GM19468 (cell line): Measurements from ENCODE around the gene GNA12.

Experiments used
- ATAC-seq: cut with Tn5 transposase; IDR thresholded peaks from one replicate; pipeline ENCODE4 v1.9.1; 2021; ENCODE audit warnings: mild to moderate bottlenecking, moderate library complexity, moderate number of reproducible peaks; ENCODE audit not compliant: unreplicated experiment; ENCODE audit errors: extremely low read depth

Gene GNA12, protein sequence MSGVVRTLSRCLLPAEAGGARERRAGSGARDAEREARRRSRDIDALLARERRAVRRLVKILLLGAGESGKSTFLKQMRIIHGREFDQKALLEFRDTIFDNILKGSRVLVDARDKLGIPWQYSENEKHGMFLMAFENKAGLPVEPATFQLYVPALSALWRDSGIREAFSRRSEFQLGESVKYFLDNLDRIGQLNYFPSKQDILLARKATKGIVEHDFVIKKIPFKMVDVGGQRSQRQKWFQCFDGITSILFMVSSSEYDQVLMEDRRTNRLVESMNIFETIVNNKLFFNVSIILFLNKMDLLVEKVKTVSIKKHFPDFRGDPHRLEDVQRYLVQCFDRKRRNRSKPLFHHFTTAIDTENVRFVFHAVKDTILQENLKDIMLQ

GRCh38 chr7:2844153-2845033 lies at the start of gene GNA12:
Gene GNA12 (minus strand): TSS chr7:2844308. CDS start chr7:2844161, 147 bp downstream.
- peak; percentile 94 for ATAC-seq

- no peak for ATAC-seq
Measured at GRCh38 chr7:2893411-2893861, 49.3 kb upstream of the GNA12 start.

- no peak for ATAC-seq
Measured at GRCh38 chr7:2892549-2892948, 48.4 kb upstream of the GNA12 start.

DNA sequence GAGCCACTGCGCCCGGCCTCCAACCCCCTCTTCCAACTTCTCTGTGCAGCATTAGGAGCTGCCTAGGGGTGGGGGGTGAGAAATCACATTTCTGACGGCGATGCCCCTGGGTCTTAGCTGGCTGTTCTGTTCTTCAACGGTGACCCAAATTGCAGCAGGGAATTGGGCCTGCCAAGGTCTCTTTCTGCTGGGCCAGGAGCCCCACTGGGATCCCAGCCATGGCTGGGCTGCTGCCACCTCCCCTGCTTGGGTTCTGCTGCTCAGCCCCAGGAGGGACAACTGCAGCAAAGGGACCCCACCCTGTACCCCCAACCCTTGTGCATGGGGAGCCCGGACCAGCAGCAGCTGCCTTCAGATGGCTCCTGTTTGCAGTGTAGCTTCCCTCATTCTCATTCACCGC lies 43.7 kb upstream of the GNA12 start:
- ATAC-seq = no peak

DNA sequence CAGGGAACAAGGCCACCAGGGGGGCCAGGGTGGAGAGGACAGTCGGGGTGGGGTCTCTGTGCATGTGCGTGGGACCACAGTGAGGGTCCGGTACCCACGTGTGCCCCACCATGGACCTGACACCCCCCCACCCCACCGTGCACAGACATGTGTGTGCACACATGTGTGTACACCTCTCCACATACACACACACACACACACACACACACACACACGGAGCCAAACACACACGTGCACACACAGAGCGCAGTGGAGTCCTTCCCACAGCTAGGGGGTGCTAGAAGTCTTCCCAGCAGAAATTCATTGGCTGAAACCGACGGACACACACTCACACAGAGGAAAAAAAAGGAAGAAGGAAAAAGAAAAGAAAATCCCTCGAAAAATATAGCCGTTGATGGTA lies 42.8 kb upstream of the GNA12 start:
- no peak for ATAC-seq

DNA sequence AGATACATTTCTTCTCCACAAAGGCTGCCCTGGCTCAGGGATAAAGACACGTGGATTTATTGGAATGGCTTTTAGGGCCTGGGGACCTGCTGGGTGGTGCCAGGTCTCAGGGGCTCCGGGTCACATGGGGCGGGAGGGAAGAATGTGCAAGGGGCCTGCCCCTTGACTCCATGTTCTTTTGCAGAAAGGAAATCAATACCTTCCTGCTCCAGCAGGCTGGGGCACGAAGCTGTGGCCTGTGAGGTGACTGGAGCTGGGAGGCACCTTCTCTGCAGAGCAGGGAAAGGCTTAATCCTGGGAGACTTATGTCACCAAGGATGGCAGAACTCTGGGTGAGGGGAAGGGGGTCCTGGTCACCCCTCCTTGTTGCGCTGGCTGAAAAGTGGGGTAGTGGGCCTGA lies 42.3 kb upstream of the GNA12 start:
- ATAC-seq = no peak

DNA sequence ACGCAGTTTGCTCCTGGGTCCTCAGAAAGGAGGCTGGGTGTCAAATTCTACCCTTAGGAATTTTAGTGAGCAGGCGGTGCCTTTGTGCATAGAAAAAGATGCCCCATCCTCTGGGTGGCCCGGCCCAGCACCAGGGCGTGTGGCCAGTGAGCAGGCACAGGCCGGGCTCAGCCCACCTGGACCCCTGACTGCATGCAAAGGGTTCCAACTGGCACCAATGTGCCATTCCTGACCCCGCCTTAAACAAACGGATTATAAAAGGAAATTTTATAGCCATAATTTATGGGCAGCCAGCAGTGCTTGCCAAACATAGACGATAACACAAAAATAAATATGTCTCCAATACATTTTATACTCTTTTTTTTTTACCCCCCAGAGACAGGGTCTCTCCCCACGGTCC lies 40.1 kb upstream of the GNA12 start:
- no peak for ATAC-seq

GRCh38 chr7:2883101-2883500 lies 39.0 kb upstream of the GNA12 start:
- ATAC-seq = no peak

GRCh38 chr7:2882111-2882510 lies 38.0 kb upstream of the GNA12 start:
- no peak for ATAC-seq

- no peak for ATAC-seq
Measured at GRCh38 chr7:2880874-2881533, 36.9 kb upstream of the GNA12 start.

- ATAC-seq = no peak
Measured at GRCh38 chr7:2880051-2880450, 35.9 kb upstream of the GNA12 start.

DNA sequence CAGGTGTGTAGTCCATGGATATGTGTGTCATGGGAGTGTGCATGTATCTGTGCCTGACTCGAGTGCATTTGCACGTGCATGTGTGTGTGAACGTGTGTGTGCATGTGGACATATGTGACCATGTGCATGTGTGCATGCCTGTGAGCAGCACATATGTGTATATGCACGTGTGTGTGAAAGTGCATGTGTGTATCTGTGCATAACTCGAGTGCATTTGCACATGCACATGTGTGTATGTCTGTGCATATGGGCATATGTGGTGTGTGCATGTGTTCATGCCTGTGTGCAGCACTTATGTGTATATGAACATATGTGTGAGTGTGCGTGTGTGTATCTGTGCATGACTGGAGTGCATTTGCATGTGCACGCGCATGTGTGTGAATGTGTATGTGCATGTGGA lies 35.2 kb upstream of the GNA12 start:
- no peak for ATAC-seq

DNA sequence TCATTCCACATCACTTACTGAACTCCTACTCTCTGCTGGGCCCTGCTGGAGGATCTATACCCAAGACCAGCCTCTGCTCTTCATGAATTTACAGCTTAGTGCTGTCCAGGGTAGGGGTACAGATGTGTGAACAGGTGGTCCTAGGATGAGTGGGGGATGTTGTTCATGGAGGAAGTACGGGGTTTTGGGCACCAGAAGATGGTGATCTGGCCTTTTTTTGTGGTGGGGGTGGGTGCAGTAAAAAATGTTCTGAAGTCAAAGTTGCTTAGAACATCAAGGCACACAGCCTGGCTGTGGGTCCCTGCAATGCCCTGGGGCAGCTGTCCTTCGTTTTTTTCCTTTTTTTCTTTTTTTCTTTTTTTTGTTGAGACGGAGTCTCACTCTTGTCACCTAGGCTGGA lies 34.2 kb upstream of the GNA12 start:
- no peak for ATAC-seq

DNA sequence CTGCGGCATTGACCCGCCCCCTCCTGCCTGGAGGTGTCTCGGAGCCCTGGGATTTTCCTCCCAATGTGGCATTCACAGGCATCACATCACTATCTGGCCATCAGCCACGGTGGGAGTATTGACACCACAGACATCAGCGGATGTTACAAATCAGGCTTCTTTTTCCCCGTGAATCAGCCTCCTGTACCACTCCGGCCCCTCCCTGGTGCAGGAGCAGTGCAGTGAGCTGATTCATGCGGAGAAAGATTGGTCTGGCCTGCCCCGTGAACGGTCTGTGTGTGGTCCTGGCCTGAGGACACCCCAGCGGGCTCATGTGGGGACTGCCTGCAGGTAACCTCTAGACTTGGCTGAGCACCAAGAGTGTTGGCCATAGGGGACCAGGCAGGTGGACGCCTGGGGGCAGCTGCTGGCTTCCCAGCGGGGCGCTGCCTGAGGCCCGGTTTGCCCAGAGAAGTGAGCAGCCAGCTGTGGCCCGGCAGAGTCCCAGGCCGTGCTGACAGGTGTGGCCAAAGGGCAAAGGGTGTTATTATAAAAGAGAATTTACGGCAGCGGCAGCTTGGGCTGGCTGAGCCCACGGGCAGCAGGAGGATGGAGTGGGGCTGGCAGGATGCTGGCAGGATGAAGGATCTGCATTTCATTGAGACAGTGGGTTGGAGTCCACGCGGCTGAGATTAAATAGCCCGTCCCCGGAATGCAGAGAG lies 32.1 kb upstream of the GNA12 start:
- ATAC-seq = no peak

DNA sequence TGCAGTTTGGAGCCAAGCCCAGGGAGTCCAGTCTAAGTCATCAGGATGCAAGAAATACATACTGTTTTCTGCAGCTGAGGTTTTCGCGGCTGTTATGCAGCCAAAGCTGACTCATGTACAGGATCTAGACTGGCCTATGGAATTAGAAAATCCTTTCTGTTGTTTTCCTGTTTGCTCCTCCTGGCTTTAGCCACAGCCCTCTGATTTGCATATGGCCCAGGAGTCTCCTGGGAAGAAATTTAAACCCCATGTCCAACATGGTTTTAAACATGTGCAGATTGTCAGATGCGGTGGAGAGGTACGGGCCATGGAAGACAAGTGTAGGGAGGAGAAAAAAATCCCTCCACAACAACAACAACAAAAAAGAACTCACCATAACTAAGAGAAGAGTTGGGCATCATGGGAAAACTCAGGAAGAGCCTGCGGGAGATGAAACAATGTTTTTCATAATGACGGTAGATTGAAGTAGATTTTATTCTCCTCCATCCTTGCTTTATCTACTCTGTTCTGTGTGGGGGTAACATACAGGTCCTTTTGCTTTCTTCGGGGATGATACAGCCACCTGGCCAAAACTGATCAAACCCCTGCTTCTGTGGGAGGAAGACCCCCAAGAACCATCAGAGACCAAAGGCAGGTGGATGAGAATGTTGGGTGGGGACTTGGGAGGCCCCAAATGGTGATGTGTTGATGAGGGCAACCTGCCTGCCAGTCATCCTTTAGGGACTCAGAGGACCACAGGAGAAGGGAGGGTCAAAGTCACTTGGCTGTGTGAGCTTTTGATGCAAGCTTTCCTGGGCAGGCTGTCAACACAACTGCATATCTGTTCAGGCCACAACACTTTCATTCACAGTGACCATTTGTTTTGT lies 29.8 kb upstream of the GNA12 start:
- ATAC-seq = no peak

- ATAC-seq = no peak
Measured at GRCh38 chr7:2873146-2873545, 29.0 kb upstream of the GNA12 start.

GRCh38 chr7:2872296-2872874 lies 28.3 kb upstream of the GNA12 start:
- ATAC-seq = no peak

GRCh38 chr7:2870471-2870931 lies 26.4 kb upstream of the GNA12 start:
- peak; percentile 26 for ATAC-seq

DNA sequence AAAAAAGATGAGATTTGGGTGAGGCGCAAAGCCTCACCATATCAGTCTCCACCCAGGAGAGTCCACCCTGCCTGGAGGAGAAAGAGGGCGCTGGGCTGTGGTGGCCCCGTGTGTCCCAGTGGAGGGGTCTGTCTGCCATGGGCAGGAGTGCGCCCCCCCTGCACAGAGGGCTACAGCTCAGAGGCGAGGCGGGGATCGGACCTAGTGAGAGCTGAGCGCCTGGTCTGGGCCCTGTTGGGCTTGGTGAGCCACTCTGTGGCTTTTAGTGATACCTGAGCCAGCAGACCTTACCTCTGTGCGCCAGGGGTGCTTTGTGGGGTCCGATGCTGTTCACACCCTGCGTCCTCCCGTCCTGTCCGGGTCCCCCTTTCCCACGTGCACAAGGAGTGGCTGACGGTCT lies 25.9 kb upstream of the GNA12 start:
- no peak for ATAC-seq
